Small intestine (tissue), 16 donors: ENCODE measurements around the gene PDHX. TPM values are rescaled to one million over a fixed set of nuclear protein-coding genes. Genes with fewer than 3 reads are reported as not detected.

Experiments
- DNase-seq, 2 donors: peaks; one replicate each; pipeline versions ENCODE4 v3.0.0 to v3.0.0-alpha.2; 2013
- FAIRE-seq: peaks from 2 replicates; lab custom pipeline; 2012; peaks lifted over from hg19 to GRCh38; lab: Jason Lieb, UNC
- H3K27ac ChIP-seq, 3 donors: one replicate each; pipeline ENCODE4 v1.5.1; 2013; ENCODE audit warnings: low read length in 2 of 3, mild to moderate bottlenecking in 2 of 3, control low read depth in 1 of 3, inconsistent platforms in 1 of 3, low read depth in 1 of 3, moderate library complexity in 1 of 3
- H3K27me3 ChIP-seq, 3 donors: one replicate each; pipeline ENCODE4 v1.6.1; 2013; ENCODE audit warnings: low read length in 3 of 3, inconsistent platforms in 1 of 3; ENCODE audit not compliant: control insufficient read depth in 3 of 3, insufficient read depth in 3 of 3
- H3K36me3 ChIP-seq, 3 donors: one replicate each; pipeline ENCODE4 v1.6.1; 2013; ENCODE audit warnings: low read length in 3 of 3, inconsistent platforms in 1 of 3, low read depth in 1 of 3, mild to moderate bottlenecking in 1 of 3, moderate library complexity in 1 of 3; ENCODE audit not compliant: control insufficient read depth in 3 of 3, insufficient read depth in 2 of 3
- H3K4me1 ChIP-seq, 3 donors: one replicate each; pipeline ENCODE4 v1.6.1; 2013; ENCODE audit warnings: low read length in 2 of 3, inconsistent platforms in 1 of 3, low read depth in 1 of 3, mild to moderate bottlenecking in 1 of 3, moderate library complexity in 1 of 3; ENCODE audit not compliant: control insufficient read depth in 3 of 3, insufficient read depth in 2 of 3
- H3K4me3 ChIP-seq, 3 donors: one replicate each; pipeline ENCODE4 v1.5.1; 2013; ENCODE audit warnings: low read length in 3 of 3, control low read depth in 1 of 3, inconsistent platforms in 1 of 3, low read depth in 1 of 3, mild to moderate bottlenecking in 1 of 3, moderate library complexity in 1 of 3
- H3K9me3 ChIP-seq, 2 donors: one replicate each; pipeline ENCODE4 v1.6.1; 2013; ENCODE audit warnings: low read depth in 1 of 2, low read length in 1 of 2; ENCODE audit not compliant: control insufficient read depth in 2 of 2, insufficient read depth in 1 of 2
- WGBS, 3 donors: extraction: QIAGEN DNeasy Blood & Tissue Kit; methylation state at CpG; one replicate each; pipeline ENCODE4 v1.1.7; 2013; 5-methylcytosine and 5-hydroxymethylcytosine counted together
- long read RNA-seq, 10 donors: transcript quantifications; one replicate each; lab custom pipeline, GENCODE V29; 2026
- polyA plus RNA-seq, 4 donors: library from polyadenylated mRNA; stranded (reverse) in 3 of 4; unstranded in 1 of 4; fragments of 200-250 nt in 3 of 4; fragments of 120-200 nt in 1 of 4; gene quantifications; one replicate each; pipeline versions ENCODE4 v1.2.1 to v1.2.3, GENCODE V29; 2013
- donor health status: healthy with polysubstance abuse.
- donor health status: control.
- donor health status: control.
- donor health status: Bipolar disorder and iron deficiency.
- donor health status: healthy.

Gene PDHX
- polyA plus RNA-seq, result 10 to 100 TPM; 15.7 to 29.0 (median 26.1) TPM
- long read RNA-seq, donor 1, transcript PDHX-201 (11 exons, 2,389 nt), result major isoform, 10 of 63 reads
- long read RNA-seq, donor 1, partial matches to known transcripts, result 51 of 63 reads
- long read RNA-seq, donor 1, other reads (novel, unspliced or antisense), result 0 of 63 reads
- long read RNA-seq, donor 2, partial matches to known transcripts, result 12 of 15 reads
- long read RNA-seq, donor 2, other reads (novel, unspliced or antisense), result 0 of 15 reads
- long read RNA-seq, donor 3, partial matches to known transcripts, result 27 of 29 reads
- long read RNA-seq, donor 3, other reads (novel, unspliced or antisense), result 0 of 29 reads
- long read RNA-seq, donor 4, partial matches to known transcripts, result 0 of 1 reads
- long read RNA-seq, donor 4, other reads (novel, unspliced or antisense), result 0 of 1 reads
- long read RNA-seq, donor 5, result 0 reads
- long read RNA-seq, donor 6, transcript PDHX-201 (11 exons, 2,389 nt), result major isoform, 5 of 16 reads
- long read RNA-seq, donor 6, partial matches to known transcripts, result 11 of 16 reads
- long read RNA-seq, donor 6, other reads (novel, unspliced or antisense), result 0 of 16 reads
- long read RNA-seq, donor 7, result 0 reads
- long read RNA-seq, donor 8, result 0 reads
- long read RNA-seq, donor 9, partial matches to known transcripts, result 0 of 1 reads
- long read RNA-seq, donor 9, other reads (novel, unspliced or antisense), result 0 of 1 reads
- long read RNA-seq, donor 10, transcript PDHX-201 (11 exons, 2,389 nt), result major isoform, 7 of 45 reads
- long read RNA-seq, donor 10, partial matches to known transcripts, result 38 of 45 reads
- long read RNA-seq, donor 10, other reads (novel, unspliced or antisense), result 0 of 45 reads

DNA sequence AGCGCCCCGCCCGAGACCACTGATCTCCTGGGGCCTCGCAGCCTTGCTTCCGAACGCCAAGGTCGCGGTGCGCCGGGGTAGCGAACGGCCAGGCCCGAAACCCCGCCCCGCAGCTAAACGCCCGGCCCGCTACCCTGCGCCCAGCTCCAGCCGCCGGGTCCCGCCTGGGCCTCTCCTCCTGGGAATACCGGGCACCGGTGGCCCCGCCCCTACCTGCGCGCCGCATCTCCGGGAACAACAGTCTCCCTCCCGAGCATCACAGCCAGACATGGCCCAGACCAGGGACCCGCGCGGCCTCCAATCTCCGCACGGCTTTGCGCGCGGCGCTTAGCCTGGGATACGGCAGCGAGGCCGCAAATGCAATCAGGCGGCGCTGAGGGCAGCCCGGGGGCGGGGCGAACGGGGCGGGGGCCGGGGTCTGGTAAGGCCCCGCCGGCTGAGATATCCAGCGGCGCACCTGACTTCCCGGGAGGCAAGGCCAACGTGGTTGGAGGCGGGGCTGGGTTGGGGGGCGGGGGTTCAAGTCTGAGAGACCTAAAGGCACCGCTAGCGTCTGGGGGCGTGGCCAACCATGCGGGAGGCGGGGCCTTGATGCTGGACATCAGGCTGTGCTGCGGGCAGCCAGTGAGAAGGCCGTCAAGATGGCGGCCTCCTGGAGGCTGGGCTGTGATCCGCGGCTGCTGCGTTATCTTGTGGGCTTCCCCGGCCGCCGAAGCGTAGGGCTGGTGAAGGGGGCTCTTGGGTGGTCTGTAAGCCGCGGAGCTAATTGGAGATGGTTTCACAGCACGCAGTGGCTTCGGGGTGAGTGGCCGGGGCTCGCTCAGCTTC is at the start of gene PDHX, which contains the start of gene APIP:
TSS of gene PDHX (plus strand) at position 604 of the 828 bp plus-strand sequence. CDS start at position 642, 38 bp downstream.
TSS of gene APIP (minus strand) at position 365 of the 828 bp plus-strand sequence. CDS start at position 270, 95 bp downstream.
- FAIRE-seq (no peak), DNase-seq (peak; percentile 99 to 100)
- H3K9me3 ChIP-seq, result no peaks in the 10 kb centered on the region
- H3K36me3 ChIP-seq, result peaks cover 0 to 4% (median 2%) of the 10 kb centered on the region in 3 donors
- H3K4me1 ChIP-seq, result peaks cover 1 to 3% (median 2%) of the 10 kb centered on the region in 3 donors
- H3K4me3 ChIP-seq, result peak within 1 kb of the TSS; percentile 71 to 93 (median 92)
- H3K27ac ChIP-seq, result peak within 1 kb of the TSS; percentile 87 to 96 (median 94)
- no peaks in the 10 kb centered on the region for H3K27me3 ChIP-seq
- 0 to 1% (median 1%) methylated on average over 64 to 79 of the region's 79 CpGs for WGBS, 3 donors

GRCh38 chr11:34869425-34869824 is 47.0 kb upstream of the PDHX start:
- Histone ChIP-seq H3K9me3 (no peaks in the 10 kb centered on the region), H3K4me1 (no peaks in the 10 kb centered on the region), H3K4me3 (no peak overlapping the region), H3K36me3 (no peaks in the 10 kb centered on the region), H3K27ac (no peak overlapping the region), H3K27me3 (no peaks in the 10 kb centered on the region)
- 69 to 76% (median 72%) methylated on average over 3 of the region's 3 CpGs for WGBS, 3 donors
- DNase-seq, result no peak
- no peak for FAIRE-seq

- no peak for FAIRE-seq
- Histone ChIP-seq H3K27me3 (no peaks in the 10 kb centered on the region), H3K27ac (no peak overlapping the region), H3K4me3 (no peak overlapping the region), H3K36me3 (peaks cover 0 to 4% (median 0%) of the 10 kb centered on the region in 3 donors), H3K9me3 (peaks cover 0 to 12% of the 10 kb centered on the region in 2 donors), H3K4me1 (no peaks in the 10 kb centered on the region)
- DNase-seq, result no peak
- 86 to 91% (median 91%) methylated on average over 5 of the region's 5 CpGs for WGBS, 3 donors
Measured at GRCh38 chr11:34870548-34871196, 45.7 kb upstream of the PDHX start.

DNA sequence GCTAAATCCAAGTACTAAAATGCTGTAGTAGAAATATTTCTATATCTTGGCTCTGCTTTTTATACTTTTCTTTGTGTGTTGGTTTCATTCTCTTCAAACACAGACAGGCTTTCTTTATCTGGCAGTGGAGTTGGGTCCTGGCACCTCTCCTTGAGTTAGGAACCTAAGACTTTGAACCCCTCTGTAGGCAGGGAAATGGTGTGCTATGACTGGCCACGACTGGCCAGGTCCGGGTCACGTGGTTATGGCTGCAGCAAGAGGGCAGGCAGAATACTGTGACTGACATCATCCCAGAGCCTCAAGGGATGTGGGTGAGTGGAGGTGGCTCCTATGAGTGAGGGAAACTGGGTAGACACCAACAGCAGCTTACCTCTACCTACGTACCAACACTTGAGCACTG is 42.2 kb upstream of the PDHX start:
- no peak overlapping the region for H3K27ac ChIP-seq
- no peaks in the 10 kb centered on the region for H3K27me3 ChIP-seq
- WGBS, 3 donors, result 68 to 86% (median 74%) methylated on average over 4 of the region's 4 CpGs
- H3K4me3 ChIP-seq, result no peak overlapping the region
- FAIRE-seq (no peak), DNase-seq (peak in 1 of 2 donors; percentile 14)
- peaks cover 0 to 4% (median 0%) of the 10 kb centered on the region in 3 donors for H3K36me3 ChIP-seq
- H3K4me1 ChIP-seq, result no peaks in the 10 kb centered on the region
- H3K9me3 ChIP-seq, result peaks cover 0 to 12% of the 10 kb centered on the region in 2 donors

DNA sequence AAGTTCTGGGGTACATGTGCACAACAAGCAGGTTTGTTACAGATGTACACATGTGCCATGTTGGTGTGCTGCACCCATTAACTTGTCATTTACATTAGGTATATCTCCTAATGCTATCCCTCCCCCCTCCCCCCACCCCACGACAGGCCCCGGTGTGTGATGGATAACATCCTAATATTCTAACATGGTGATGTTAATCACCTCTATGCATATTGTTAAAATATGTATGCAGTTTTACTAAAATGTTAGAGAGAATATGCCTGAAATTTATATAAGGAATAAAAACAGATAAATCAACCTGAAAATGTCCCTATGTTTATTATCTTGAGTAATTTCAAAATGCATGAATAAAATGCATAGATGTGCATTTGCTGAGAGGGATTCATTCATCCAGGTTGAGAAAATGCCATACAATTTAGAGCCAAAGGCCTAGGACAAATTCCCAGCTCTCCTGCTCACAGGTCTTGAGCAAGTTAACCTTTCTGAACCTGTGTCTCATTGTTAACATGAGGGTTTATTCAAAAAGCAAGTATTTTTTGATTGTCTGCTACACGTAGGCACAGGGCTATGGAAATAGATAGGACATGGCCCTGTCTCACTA is 38.9 kb upstream of the PDHX start:
- Histone ChIP-seq H3K27me3 (no peaks in the 10 kb centered on the region), H3K9me3 (peaks cover 0 to 12% of the 10 kb centered on the region in 2 donors), H3K4me3 (no peak overlapping the region), H3K4me1 (no peaks in the 10 kb centered on the region), H3K36me3 (peaks cover 0 to 4% (median 0%) of the 10 kb centered on the region in 3 donors), H3K27ac (no peak overlapping the region)
- DNase-seq (no peak), FAIRE-seq (no peak)
- 88 to 93% (median 89%) methylated on average over 3 of the region's 3 CpGs for WGBS, 3 donors

- 93 to 99% (median 98%) methylated on average over 3 of the region's 3 CpGs for WGBS, 3 donors
- H3K4me1 ChIP-seq, result no peaks in the 10 kb centered on the region
- no peaks in the 10 kb centered on the region for H3K27me3 ChIP-seq
- H3K36me3 ChIP-seq, result peaks cover 0 to 4% (median 0%) of the 10 kb centered on the region in 3 donors
- H3K4me3 ChIP-seq, result no peak overlapping the region
- DNase-seq, result no peak
- H3K9me3 ChIP-seq, result no peaks in the 10 kb centered on the region
- no peak overlapping the region for H3K27ac ChIP-seq
- FAIRE-seq, result no peak
Measured at GRCh38 chr11:34881900-34882299, 34.5 kb upstream of the PDHX start.

DNA sequence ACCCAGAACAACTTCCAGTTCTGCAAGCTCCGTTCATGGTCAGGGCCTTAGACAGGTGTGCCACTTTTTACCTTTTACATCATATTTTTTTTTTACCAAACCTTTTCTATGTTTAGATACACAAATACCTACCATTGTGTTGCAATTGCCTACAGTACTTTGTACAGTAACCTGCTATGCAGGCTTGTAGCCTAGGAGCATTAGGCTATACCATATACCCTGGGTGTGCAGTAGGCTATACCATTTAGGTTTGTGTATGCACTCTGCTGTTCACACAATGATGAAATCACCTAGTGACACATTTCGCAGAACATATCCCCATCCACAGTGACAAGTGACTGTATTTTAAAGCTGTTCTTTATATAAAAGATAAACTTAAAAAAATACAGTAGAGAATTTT is 29.8 kb upstream of the PDHX start:
- Histone ChIP-seq H3K9me3 (no peaks in the 10 kb centered on the region), H3K4me1 (no peaks in the 10 kb centered on the region), H3K27ac (no peak overlapping the region), H3K4me3 (no peak overlapping the region), H3K36me3 (peaks cover 0 to 4% (median 2%) of the 10 kb centered on the region in 3 donors), H3K27me3 (no peaks in the 10 kb centered on the region)
- DNase-seq (no peak), FAIRE-seq (no peak)
- WGBS, 3 donors, result 97 to 100% (median 100%) methylated on average over 2 of the region's 2 CpGs
